K562 (cell line): ENCODE data around the gene SMYD1. TPM values are rescaled to one million over a fixed set of nuclear protein-coding genes. Genes with fewer than 3 reads are reported as not detected.

Experiments used
- CREM ChIP-seq: IDR thresholded peaks from 2 replicates; pipeline ENCODE4 v1.6.1; 2014; ENCODE audit warnings: antibody characterized with exemption, low read depth
- KDM1A ChIP-seq, 2 experiments: fragments of 450-650 bp; IDR thresholded peaks; 2 replicates each; pipeline ENCODE4 v1.6.1; 2016; ENCODE audit warnings: mild to moderate bottlenecking in 2 of 2
- MECOM ChIP-seq: fragments of 250-450 bp; sonication (Bioruptor Pico); IDR thresholded peaks from 2 replicates; pipeline ENCODE4 v1.8.0; 2022; ENCODE audit warnings: inconsistent platforms
- NFATC3 ChIP-seq: fragments of 450-650 bp; IDR thresholded peaks from 2 replicates; pipeline ENCODE4 v1.6.1; 2017; ENCODE audit warnings: mild to moderate bottlenecking
- NFIC ChIP-seq: fragments of 450-650 bp; IDR thresholded peaks from 2 replicates; pipeline ENCODE4 v1.6.1; 2017; ENCODE audit warnings: mild to moderate bottlenecking, inconsistent platforms
- PTRF ChIP-seq: fragments of 450-650 bp; IDR thresholded peaks from 2 replicates; pipeline ENCODE4 v1.6.1; 2016; ENCODE audit warnings: mild to moderate bottlenecking, missing genetic modification characterization, missing compliant biosample characterization
- SMAD4 ChIP-seq: fragments of 250-450 bp; sonication (Bioruptor Pico); conservative IDR thresholded peaks from 2 replicates; pipeline ENCODE4 v1.8.0; 2021; ENCODE audit warnings: inconsistent platforms, mild to moderate bottlenecking, moderate library complexity
- SMARCB1 ChIP-seq: IDR thresholded peaks from 2 replicates; pipeline ENCODE4 v1.6.1; 2011; ENCODE audit warnings: improper control_type of control experiment, low read depth; ENCODE audit not compliant: insufficient read length
- SRF ChIP-seq, 2 experiments: fragments of 250-450, 450-650 bp in 1 of 2; sonication (Bioruptor Pico) in 1 of 2; sonication (generic) in 1 of 2; formaldehyde crosslinking; IDR thresholded peaks; 2 replicates each; pipeline versions ENCODE4 v1.5.0 to v1.5.1; 2020 to 2022; ENCODE audit warnings: mild to moderate bottlenecking in 1 of 2, missing genetic modification reagents in 1 of 2
- ZNF174 ChIP-seq: fragments of 250-450 bp; sonication (Bioruptor Pico); IDR thresholded peaks from 2 replicates; pipeline ENCODE4 v1.4.0; 2020; ENCODE audit warnings: mild to moderate bottlenecking
- polyA plus RNA-seq, 8 experiments: library from polyadenylated mRNA; depleted of rRNA in 4 of 8; stranded (reverse) in 5 of 8; unstranded in 3 of 8; fragments of >200 nt; fragmentation: Nextera tagmentation in 2 of 8; fragmentation: Illumina TruSeq in 1 of 8; extraction: Ambion mirVana in 2 of 8; extraction: Trizol in 1 of 8; gene quantifications; 2 replicates each; pipeline versions ENCODE4 v1.2.1 to v1.2.3, GENCODE V29; 2011 to 2014; ENCODE audit warnings: inconsistent platforms in 1 of 8, missing spikeins in 1 of 8
- total RNA-seq, 7 experiments: library from RNA; depleted of rRNA in 6 of 7; stranded (reverse); fragments of >200 nt in 6 of 7; fragmentation: Illumina TruSeq in 2 of 7; extraction: Trizol in 2 of 7; gene quantifications; 2 replicates each; pipeline versions ENCODE4 v1.2.1 to v1.2.3, GENCODE V29; 2011 to 2021; ENCODE audit warnings: low replicate concordance in 1 of 7
- TF ChIP-seq, protein P1 (sequence below): fragments of 250-450 bp; sonication (Bioruptor Pico); IDR thresholded peaks from 2 replicates; pipeline ENCODE4 v1.5.1; 2021; ENCODE audit warnings: mild to moderate bottlenecking
- TF ChIP-seq, protein P2 (sequence below): fragments of 450-650 bp; IDR thresholded peaks from 2 replicates; pipeline ENCODE4 v1.6.1; 2016; ENCODE audit warnings: low read depth
- TF ChIP-seq, protein P3 (sequence below): sonication (generic); formaldehyde crosslinking; IDR thresholded peaks from 2 replicates; pipeline ENCODE4 v1.8.1; 2022; ENCODE audit warnings: missing genetic modification reagents
- TF ChIP-seq, protein P4 (sequence below): fragments of 250-450 bp; sonication (Bioruptor Pico); IDR thresholded peaks from 2 replicates; pipeline ENCODE4 v1.5.0; 2021
- TF ChIP-seq, protein P5 (sequence below): fragments of 250-450 bp; sonication (Bioruptor Pico); IDR thresholded peaks from 2 replicates; pipeline ENCODE4 v1.8.0; 2021; ENCODE audit warnings: mild to moderate bottlenecking, moderate library complexity

SMYD1 gene
- total and polyA plus RNA-seq, 9 of the 15 experiments (the other 6 are each of a cell fraction or from before 2014, with no cell fraction given) = not detected

DNA sequence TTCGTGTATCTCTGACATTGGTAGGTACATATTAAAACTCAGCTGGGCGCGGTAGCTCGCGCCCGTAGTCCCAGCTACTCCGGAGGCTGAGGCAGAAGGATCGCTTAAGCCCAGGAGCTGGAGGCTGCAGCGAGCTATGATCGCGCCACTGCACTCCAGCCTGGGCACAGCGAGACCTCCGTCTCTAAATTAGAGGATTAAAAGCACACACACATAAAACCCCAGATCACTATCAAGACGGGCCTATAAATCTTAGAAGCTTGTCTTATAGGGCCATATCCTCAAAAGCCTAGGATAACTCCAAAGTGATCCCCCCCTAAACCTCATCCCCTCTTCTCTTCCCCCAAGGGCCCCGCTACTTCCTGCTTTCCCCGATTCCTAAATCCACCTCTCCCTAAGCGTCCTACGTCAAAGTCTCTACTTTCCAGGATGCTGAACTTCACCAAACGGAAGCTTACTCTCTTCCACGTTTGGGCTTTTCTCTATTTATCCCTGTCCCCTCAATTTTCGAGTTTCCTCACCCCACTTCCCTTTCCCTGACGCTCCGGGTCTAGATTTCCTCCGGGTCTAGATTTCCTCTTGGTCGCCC, 12.7 kb upstream of the SMYD1 start (continued):
- TF ChIP-seq MECOM (CRISPR knock-in tag) (no peak), NFIC (no peak), PTRF (no peak), CREM (no peak), KDM1A (IDR thresholded peaks at IDR 0.05) (peak in 1 of 2 experiments; percentile 39; a peak in 1 of 4 replicates), SRF (CRISPR knock-in tag; IDR thresholded peaks at IDR 0.05) (no peak), NFATC3 (no peak), SMARCB1 (no peak), ZNF174 (CRISPR knock-in tag) (no peak), SMAD4 (CRISPR knock-in tag) (no peak)
- TF ChIP-seq, protein P1, sequence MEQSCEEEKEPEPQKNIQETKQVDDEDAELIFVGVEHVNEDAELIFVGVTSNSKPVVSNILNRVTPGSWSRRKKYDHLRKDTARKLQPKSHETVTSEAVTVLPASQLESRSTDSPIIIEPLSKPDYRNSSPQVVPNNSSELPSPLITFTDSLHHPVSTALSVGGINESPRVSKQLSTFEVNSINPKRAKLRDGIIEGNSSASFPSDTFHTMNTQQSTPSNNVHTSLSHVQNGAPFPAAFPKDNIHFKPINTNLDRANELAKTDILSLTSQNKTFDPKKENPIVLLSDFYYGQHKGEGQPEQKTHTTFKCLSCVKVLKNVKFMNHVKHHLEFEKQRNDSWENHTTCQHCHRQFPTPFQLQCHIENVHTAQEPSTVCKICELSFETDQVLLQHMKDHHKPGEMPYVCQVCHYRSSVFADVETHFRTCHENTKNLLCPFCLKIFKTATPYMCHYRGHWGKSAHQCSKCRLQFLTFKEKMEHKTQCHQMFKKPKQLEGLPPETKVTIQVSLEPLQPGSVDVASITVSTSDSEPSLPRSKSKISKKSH (CRISPR knock-in tag) = no peak
- TF ChIP-seq, protein P2, sequence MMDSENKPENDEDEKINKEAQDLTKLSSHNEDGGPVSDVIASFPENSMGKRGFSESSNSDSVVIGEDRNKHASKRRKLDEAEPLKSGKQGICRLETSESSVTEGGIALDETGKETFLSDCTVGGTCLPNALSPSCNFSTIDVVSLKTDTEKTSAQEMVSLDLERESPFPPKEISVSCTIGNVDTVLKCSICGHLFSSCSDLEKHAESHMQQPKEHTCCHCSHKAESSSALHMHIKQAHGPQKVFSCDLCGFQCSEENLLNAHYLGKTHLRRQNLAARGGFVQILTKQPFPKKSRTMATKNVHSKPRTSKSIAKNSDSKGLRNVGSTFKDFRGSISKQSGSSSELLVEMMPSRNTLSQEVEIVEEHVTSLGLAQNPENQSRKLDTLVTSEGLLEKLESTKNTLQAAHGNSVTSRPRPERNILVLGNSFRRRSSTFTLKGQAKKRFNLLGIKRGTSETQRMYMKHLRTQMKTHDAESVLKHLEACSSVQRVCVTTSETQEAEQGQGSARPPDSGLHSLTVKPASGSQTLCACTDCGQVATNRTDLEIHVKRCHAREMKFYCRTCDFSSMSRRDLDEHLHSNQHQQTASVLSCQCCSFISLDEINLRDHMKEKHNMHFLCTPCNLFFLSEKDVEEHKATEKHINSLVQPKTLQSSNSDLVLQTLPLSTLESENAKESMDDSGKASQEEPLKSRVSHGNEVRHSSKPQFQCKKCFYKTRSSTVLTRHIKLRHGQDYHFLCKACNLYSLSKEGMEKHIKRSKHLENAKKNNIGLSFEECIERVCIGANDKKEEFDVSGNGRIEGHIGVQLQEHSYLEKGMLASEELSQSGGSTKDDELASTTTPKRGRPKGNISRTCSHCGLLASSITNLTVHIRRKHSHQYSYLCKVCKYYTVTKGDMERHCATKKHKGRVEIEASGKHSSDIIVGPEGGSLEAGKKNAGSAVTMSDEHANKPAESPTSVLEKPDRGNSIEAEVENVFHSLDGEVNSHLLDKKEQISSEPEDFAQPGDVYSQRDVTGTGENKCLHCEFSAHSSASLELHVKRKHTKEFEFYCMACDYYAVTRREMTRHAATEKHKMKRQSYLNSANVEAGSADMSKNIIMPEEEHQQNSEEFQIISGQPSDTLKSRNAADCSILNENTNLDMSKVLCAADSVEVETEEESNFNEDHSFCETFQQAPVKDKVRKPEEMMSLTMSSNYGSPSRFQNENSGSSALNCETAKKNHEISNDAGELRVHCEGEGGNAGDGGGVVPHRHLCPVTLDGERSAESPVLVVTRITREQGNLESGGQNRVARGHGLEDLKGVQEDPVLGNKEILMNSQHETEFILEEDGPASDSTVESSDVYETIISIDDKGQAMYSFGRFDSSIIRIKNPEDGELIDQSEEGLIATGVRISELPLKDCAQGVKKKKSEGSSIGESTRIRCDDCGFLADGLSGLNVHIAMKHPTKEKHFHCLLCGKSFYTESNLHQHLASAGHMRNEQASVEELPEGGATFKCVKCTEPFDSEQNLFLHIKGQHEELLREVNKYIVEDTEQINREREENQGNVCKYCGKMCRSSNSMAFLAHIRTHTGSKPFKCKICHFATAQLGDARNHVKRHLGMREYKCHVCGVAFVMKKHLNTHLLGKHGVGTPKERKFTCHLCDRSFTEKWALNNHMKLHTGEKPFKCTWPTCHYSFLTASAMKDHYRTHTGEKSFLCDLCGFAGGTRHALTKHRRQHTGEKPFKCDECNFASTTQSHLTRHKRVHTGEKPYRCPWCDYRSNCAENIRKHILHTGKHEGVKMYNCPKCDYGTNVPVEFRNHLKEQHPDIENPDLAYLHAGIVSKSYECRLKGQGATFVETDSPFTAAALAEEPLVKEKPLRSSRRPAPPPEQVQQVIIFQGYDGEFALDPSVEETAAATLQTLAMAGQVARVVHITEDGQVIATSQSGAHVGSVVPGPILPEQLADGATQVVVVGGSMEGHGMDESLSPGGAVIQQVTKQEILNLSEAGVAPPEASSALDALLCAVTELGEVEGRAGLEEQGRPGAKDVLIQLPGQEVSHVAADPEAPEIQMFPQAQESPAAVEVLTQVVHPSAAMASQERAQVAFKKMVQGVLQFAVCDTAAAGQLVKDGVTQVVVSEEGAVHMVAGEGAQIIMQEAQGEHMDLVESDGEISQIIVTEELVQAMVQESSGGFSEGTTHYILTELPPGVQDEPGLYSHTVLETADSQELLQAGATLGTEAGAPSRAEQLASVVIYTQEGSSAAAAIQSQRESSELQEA = no peak
- TF ChIP-seq, protein P3, sequence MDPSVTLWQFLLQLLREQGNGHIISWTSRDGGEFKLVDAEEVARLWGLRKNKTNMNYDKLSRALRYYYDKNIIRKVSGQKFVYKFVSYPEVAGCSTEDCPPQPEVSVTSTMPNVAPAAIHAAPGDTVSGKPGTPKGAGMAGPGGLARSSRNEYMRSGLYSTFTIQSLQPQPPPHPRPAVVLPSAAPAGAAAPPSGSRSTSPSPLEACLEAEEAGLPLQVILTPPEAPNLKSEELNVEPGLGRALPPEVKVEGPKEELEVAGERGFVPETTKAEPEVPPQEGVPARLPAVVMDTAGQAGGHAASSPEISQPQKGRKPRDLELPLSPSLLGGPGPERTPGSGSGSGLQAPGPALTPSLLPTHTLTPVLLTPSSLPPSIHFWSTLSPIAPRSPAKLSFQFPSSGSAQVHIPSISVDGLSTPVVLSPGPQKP = no peak
- TF ChIP-seq, protein P4, sequence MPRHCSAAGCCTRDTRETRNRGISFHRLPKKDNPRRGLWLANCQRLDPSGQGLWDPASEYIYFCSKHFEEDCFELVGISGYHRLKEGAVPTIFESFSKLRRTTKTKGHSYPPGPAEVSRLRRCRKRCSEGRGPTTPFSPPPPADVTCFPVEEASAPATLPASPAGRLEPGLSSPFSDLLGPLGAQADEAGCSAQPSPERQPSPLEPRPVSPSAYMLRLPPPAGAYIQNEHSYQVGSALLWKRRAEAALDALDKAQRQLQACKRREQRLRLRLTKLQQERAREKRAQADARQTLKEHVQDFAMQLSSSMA (CRISPR knock-in tag) = no peak
- TF ChIP-seq, protein P5, sequence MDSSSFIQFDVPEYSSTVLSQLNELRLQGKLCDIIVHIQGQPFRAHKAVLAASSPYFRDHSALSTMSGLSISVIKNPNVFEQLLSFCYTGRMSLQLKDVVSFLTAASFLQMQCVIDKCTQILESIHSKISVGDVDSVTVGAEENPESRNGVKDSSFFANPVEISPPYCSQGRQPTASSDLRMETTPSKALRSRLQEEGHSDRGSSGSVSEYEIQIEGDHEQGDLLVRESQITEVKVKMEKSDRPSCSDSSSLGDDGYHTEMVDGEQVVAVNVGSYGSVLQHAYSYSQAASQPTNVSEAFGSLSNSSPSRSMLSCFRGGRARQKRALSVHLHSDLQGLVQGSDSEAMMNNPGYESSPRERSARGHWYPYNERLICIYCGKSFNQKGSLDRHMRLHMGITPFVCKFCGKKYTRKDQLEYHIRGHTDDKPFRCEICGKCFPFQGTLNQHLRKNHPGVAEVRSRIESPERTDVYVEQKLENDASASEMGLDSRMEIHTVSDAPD = no peak
